H1 (cell line): Measurements from ENCODE around the gene SCNN1B. TPM values are rescaled to one million over a fixed set of nuclear protein-coding genes. Genes with fewer than 3 reads are reported as not detected.

Experiments used
- CBX8 ChIP-seq: fragments of 300-800, 300-1000 bp; sonication (generic); IDR thresholded peaks from 2 replicates; pipeline ENCODE4 v1.7.1; 2016; ENCODE audit warnings: low read depth, low read length, borderline replicate concordance
- CREB1 ChIP-seq: IDR thresholded peaks from 2 replicates; pipeline ENCODE4 v1.6.1; 2012; ENCODE audit warnings: inconsistent platforms
- CTBP2 ChIP-seq: IDR thresholded peaks from 2 replicates; pipeline ENCODE4 v1.7.0; 2011; ENCODE audit warnings: borderline replicate concordance, mild to moderate bottlenecking, moderate library complexity, mixed read lengths, low read length; ENCODE audit not compliant: insufficient read depth, insufficient read length
- SIN3A ChIP-seq, 2 experiments: IDR thresholded peaks in 1 of 2; conservative IDR thresholded peaks in 1 of 2; 2 replicates each; pipeline ENCODE4 v1.6.1; 2011 to 2012; ENCODE audit warnings: low read length in 2 of 2, improper control_type of control experiment in 1 of 2, low read depth in 1 of 2, mild to moderate bottlenecking in 1 of 2
- TEAD4 ChIP-seq: IDR thresholded peaks from 2 replicates; pipeline ENCODE4 v1.6.1; 2012; ENCODE audit warnings: low read depth, low read length, inconsistent platforms, mixed read lengths
- polyA plus RNA-seq, 7 experiments: library from polyadenylated mRNA; depleted of rRNA in 3 of 7; stranded (reverse) in 5 of 7; unstranded in 2 of 7; fragments of >200 nt in 5 of 7; fragments of 200-250 nt in 2 of 7; gene quantifications; 1 replicate in 5 of 7; 2 replicates in 1 of 7; 4 replicates in 1 of 7; pipeline versions ENCODE4 v1.2.1 to v1.2.3, GENCODE V29; 2011 to 2013; ENCODE audit warnings: missing spikeins in 2 of 7, mixed read lengths in 2 of 7
- total RNA-seq: library from RNA; stranded (reverse); fragmentation: NEBNext Ultra II Directional; extraction: Animal tissue kit (Norgen Biotek cat#: 25700); gene quantifications from 2 replicates; pipeline ENCODE4 v1.2.1, GENCODE V29; 2021
- TF ChIP-seq, protein P1 (sequence below): fragments of 300-600 bp; sonication (generic); IDR thresholded peaks from 2 replicates; pipeline ENCODE4 v1.7.1; 2012; ENCODE audit warnings: low read length, moderate library complexity, mild to moderate bottlenecking, inconsistent platforms; ENCODE audit not compliant: insufficient replicate concordance

The SCNN1B gene
- total and polyA plus RNA-seq, 2 of the 8 experiments (the other 6 are each of a cell fraction or from before 2014, with no cell fraction given) = 0.20 to 0.95 TPM

GRCh38 chr16:23395732-23396131, 93.6 kb downstream of the SCNN1B start (continued):
- TF ChIP-seq SIN3A (conservative IDR thresholded peaks at IDR 0.05 in 1 of 2, IDR thresholded peaks at IDR 0.05 in 1 of 2; ENCODE audit: low read depth in 1 of 2, low read length in 2 of 2) (no peak), CREB1 (no peak), CTBP2 (no peak), CBX8 (no peak), TEAD4 (no peak)
- TF ChIP-seq, protein P1, sequence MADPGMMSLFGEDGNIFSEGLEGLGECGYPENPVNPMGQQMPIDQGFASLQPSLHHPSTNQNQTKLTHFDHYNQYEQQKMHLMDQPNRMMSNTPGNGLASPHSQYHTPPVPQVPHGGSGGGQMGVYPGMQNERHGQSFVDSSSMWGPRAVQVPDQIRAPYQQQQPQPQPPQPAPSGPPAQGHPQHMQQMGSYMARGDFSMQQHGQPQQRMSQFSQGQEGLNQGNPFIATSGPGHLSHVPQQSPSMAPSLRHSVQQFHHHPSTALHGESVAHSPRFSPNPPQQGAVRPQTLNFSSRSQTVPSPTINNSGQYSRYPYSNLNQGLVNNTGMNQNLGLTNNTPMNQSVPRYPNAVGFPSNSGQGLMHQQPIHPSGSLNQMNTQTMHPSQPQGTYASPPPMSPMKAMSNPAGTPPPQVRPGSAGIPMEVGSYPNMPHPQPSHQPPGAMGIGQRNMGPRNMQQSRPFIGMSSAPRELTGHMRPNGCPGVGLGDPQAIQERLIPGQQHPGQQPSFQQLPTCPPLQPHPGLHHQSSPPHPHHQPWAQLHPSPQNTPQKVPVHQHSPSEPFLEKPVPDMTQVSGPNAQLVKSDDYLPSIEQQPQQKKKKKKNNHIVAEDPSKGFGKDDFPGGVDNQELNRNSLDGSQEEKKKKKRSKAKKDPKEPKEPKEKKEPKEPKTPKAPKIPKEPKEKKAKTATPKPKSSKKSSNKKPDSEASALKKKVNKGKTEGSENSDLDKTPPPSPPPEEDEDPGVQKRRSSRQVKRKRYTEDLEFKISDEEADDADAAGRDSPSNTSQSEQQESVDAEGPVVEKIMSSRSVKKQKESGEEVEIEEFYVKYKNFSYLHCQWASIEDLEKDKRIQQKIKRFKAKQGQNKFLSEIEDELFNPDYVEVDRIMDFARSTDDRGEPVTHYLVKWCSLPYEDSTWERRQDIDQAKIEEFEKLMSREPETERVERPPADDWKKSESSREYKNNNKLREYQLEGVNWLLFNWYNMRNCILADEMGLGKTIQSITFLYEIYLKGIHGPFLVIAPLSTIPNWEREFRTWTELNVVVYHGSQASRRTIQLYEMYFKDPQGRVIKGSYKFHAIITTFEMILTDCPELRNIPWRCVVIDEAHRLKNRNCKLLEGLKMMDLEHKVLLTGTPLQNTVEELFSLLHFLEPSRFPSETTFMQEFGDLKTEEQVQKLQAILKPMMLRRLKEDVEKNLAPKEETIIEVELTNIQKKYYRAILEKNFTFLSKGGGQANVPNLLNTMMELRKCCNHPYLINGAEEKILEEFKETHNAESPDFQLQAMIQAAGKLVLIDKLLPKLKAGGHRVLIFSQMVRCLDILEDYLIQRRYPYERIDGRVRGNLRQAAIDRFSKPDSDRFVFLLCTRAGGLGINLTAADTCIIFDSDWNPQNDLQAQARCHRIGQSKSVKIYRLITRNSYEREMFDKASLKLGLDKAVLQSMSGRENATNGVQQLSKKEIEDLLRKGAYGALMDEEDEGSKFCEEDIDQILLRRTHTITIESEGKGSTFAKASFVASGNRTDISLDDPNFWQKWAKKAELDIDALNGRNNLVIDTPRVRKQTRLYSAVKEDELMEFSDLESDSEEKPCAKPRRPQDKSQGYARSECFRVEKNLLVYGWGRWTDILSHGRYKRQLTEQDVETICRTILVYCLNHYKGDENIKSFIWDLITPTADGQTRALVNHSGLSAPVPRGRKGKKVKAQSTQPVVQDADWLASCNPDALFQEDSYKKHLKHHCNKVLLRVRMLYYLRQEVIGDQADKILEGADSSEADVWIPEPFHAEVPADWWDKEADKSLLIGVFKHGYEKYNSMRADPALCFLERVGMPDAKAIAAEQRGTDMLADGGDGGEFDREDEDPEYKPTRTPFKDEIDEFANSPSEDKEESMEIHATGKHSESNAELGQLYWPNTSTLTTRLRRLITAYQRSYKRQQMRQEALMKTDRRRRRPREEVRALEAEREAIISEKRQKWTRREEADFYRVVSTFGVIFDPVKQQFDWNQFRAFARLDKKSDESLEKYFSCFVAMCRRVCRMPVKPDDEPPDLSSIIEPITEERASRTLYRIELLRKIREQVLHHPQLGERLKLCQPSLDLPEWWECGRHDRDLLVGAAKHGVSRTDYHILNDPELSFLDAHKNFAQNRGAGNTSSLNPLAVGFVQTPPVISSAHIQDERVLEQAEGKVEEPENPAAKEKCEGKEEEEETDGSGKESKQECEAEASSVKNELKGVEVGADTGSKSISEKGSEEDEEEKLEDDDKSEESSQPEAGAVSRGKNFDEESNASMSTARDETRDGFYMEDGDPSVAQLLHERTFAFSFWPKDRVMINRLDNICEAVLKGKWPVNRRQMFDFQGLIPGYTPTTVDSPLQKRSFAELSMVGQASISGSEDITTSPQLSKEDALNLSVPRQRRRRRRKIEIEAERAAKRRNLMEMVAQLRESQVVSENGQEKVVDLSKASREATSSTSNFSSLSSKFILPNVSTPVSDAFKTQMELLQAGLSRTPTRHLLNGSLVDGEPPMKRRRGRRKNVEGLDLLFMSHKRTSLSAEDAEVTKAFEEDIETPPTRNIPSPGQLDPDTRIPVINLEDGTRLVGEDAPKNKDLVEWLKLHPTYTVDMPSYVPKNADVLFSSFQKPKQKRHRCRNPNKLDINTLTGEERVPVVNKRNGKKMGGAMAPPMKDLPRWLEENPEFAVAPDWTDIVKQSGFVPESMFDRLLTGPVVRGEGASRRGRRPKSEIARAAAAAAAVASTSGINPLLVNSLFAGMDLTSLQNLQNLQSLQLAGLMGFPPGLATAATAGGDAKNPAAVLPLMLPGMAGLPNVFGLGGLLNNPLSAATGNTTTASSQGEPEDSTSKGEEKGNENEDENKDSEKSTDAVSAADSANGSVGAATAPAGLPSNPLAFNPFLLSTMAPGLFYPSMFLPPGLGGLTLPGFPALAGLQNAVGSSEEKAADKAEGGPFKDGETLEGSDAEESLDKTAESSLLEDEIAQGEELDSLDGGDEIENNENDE = no peak
